SH-SY5Y (cell line): ENCODE measurements around the gene IL6ST.

ENCODE experiments used
- GATA2 ChIP-seq: IDR thresholded peaks from 2 replicates; pipeline ENCODE4 v1.6.1; 2011; ENCODE audit warnings: mild to moderate bottlenecking, low read depth, low read length
- GATA3 ChIP-seq: IDR thresholded peaks from 2 replicates; pipeline ENCODE4 v1.6.1; 2011; ENCODE audit warnings: low read depth, mild to moderate bottlenecking, low read length, moderate library complexity

DNA sequence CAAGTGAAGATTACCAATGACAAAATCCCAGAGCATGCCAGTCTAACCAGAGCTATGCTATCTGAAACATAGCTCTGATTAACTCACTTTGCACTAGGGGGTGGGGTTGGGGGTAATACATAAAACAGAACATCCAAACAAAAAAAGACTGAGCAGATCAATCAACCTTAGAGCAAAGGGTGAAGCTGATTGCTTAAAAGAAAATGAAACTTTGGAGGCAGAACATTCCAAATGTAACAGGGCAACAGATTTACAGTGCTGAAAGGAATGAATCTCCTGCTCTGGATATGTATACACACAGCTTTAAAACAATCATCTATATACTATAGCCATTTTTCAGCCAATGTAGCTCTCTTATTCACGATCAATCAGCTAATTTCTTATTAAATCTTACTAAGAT, 4.9 kb downstream of the IL6ST start:
- TF ChIP-seq GATA2 (no peak), GATA3 (no peak)
